OCI-LY7 (cell line): ENCODE measurements around the gene MRPS27. TPM values are rescaled to one million over a fixed set of nuclear protein-coding genes. Genes with fewer than 3 reads are reported as not detected.

Experiments used
- BruUV-seq: library from RNA; stranded (reverse); fragments of 400-500 nt; replicated peaks from 2 replicates; lab custom pipeline; 2021; lab: Mats Ljungman, UMichigan
- CTCF ChIA-PET: fragments of 300-600 bp; sonication (Branson Sonifier 250); formaldehyde crosslinking; loops from one replicate; lab custom pipeline; 2022; ENCODE audit warnings: antibody characterized with exemption; ENCODE audit not compliant: unreplicated experiment; lab: Charles Lee
- POLR2A ChIA-PET: fragments of 300-600 bp; sonication (Branson Sonifier 250); formaldehyde crosslinking; loops from one replicate; lab custom pipeline; 2022; ENCODE audit warnings: antibody characterized with exemption; lab: Charles Lee
- DNase-seq: peaks from one replicate; pipeline ENCODE4 v3.0.0-alpha.2; 2015; ENCODE audit warnings: low spot score
- H2AFZ ChIP-seq: fragments of 200-600 bp; sonication (generic), shearing (Covaris generic); 2 replicates; pipeline ENCODE4 v1.6.1; 2014; ENCODE audit warnings: mild to moderate bottlenecking, antibody characterized with exemption, low read length, moderate library complexity
- H3K27ac ChIP-seq: fragments of 200-600 bp; sonication (generic); 2 replicates; pipeline ENCODE4 v1.5.1; 2014; ENCODE audit warnings: mixed run types, low read depth, mild to moderate bottlenecking, moderate library complexity, low read length, inconsistent platforms; ENCODE audit not compliant: poor library complexity, severe bottlenecking
- H3K36me3 ChIP-seq: fragments of 200-600 bp; sonication (generic); 2 replicates; pipeline ENCODE4 v1.6.1; 2014; ENCODE audit warnings: mild to moderate bottlenecking, antibody characterized with exemption, low read length, moderate library complexity, mixed read lengths; ENCODE audit not compliant: insufficient read depth
- H3K4me1 ChIP-seq: fragments of 200-600 bp; sonication (generic); 2 replicates; pipeline ENCODE4 v1.5.1; 2014; ENCODE audit warnings: mild to moderate bottlenecking, low read length; ENCODE audit not compliant: insufficient read depth, poor library complexity, severe bottlenecking
- H3K4me2 ChIP-seq: fragments of 200-600 bp; sonication (generic); 2 replicates; pipeline ENCODE4 v1.6.1; 2014; ENCODE audit warnings: mild to moderate bottlenecking, low read length
- H3K4me3 ChIP-seq: fragments of 200-600 bp; sonication (generic); 2 replicates; pipeline ENCODE4 v1.5.1; 2014; ENCODE audit warnings: mild to moderate bottlenecking, low read depth, low read length; ENCODE audit not compliant: poor library complexity, severe bottlenecking
- H3K79me2 ChIP-seq: fragments of 200-600 bp; sonication (generic); 2 replicates; pipeline ENCODE4 v1.6.1; 2016; ENCODE audit warnings: low read depth, mild to moderate bottlenecking, low read length, moderate library complexity, mixed read lengths; ENCODE audit not compliant: insufficient read depth
- H3K9me2 ChIP-seq: fragments of 200-600 bp; sonication (generic); 2 replicates; pipeline ENCODE4 v1.6.1; 2016; ENCODE audit warnings: mild to moderate bottlenecking, low read length, mixed read lengths; ENCODE audit not compliant: insufficient read depth
- H3K9me3 ChIP-seq: fragments of 200-600 bp; sonication (generic); 2 replicates; pipeline ENCODE4 v1.6.1; 2014; ENCODE audit warnings: mild to moderate bottlenecking, mixed run types, low read length, mixed read lengths
- H4K20me1 ChIP-seq: fragments of 200-600 bp; sonication (generic); 2 replicates; pipeline ENCODE4 v1.6.1; 2014; ENCODE audit warnings: mild to moderate bottlenecking, antibody characterized with exemption, low read length, moderate library complexity, mixed read lengths; ENCODE audit not compliant: insufficient read depth
- CTCF ChIP-seq: fragments of 200-600 bp; sonication (generic); conservative IDR thresholded peaks from 2 replicates; pipeline ENCODE4 v1.5.1; 2014; ENCODE audit warnings: mild to moderate bottlenecking, antibody characterized with exemption, low read length, moderate library complexity, mixed read lengths
- EZH2phosphoT487 ChIP-seq: fragments of 200-600 bp; sonication (generic); IDR thresholded peaks from 2 replicates; pipeline ENCODE4 v1.6.1; 2018; ENCODE audit warnings: low read depth, borderline replicate concordance, mild to moderate bottlenecking, mixed run types, antibody characterized with exemption, low read length, moderate library complexity, mixed read lengths
- intact Hi-C: fragments of 100-400 bp; cut with micrococcal nuclease; formaldehyde crosslinking; loops from one replicate; pipeline ENCODE4 v1.10.0; 2022; ENCODE audit not compliant: unreplicated experiment
- total RNA-seq, 2 experiments: library from RNA; depleted of rRNA in 1 of 2; stranded (reverse); fragments of >200 nt in 1 of 2; shearing (Covaris generic) in 1 of 2; gene quantifications; 2 replicates each; pipeline ENCODE4 v1.2.3, GENCODE V29; 2014 to 2022

The MRPS27 gene
- total RNA-seq, 2 experiments from 2014 or later: 62.6 to 70.9 TPM

GRCh38 chr5:72268260-72268659, 51.8 kb downstream of the MRPS27 start:
- no peak overlapping the region for H3K4me2 ChIP-seq
- BruUV-seq: no TSS peak
- POLR2A ChIA-PET: interaction anchor here (0.5 to 1.1 kb wide), 2 partner anchors 31 to 69 kb away, joined by 3 to 4 read pairs; no protein-coding TSS in a partner anchor
- H3K9me2 ChIP-seq: no peaks in the 10 kb centered on the region
- H2AFZ ChIP-seq: no peak overlapping the region
- H3K27ac ChIP-seq: no peak overlapping the region
- peaks cover 39% of the 10 kb centered on the region; the same call in 1 of the 2 replicates for H3K79me2 ChIP-seq
- H3K9me3 ChIP-seq: no peaks in the 10 kb centered on the region
- CTCF ChIA-PET: no interaction called here
- no peaks in the 10 kb centered on the region for H3K4me1 ChIP-seq
- no peak for DNase-seq
- H4K20me1 ChIP-seq: peaks cover 9% of the 10 kb centered on the region; the same call in 1 of the 2 replicates
- intact Hi-C loops: no loop called here
- peaks cover 81% of the 10 kb centered on the region for H3K36me3 ChIP-seq
- no peak overlapping the region for H3K4me3 ChIP-seq
- TF ChIP-seq EZH2phosphoT487: no peak
- no peak for TF ChIP-seq CTCF

- DNase-seq: no peak
- ChIA-PET CTCF (no interaction called here), POLR2A (interaction anchor here (1.1 kb wide), 1 partner anchor 31 kb away, joined by 4 read pairs; no protein-coding TSS in a partner anchor)
- TF ChIP-seq CTCF (no peak), EZH2phosphoT487 (no peak)
- Histone ChIP-seq H3K9me2 (no peaks in the 10 kb centered on the region), H3K36me3 (peaks cover 78% of the 10 kb centered on the region), H3K9me3 (no peaks in the 10 kb centered on the region), H3K4me3 (no peak overlapping the region), H4K20me1 (peaks cover 9% of the 10 kb centered on the region; the same call in 1 of the 2 replicates), H3K27ac (no peak overlapping the region), H3K4me1 (no peaks in the 10 kb centered on the region), H3K79me2 (peaks cover 37% of the 10 kb centered on the region; the same call in 1 of the 2 replicates), H2AFZ (no peak overlapping the region), H3K4me2 (no peak overlapping the region)
- BruUV-seq: no TSS peak
- intact Hi-C loops: no loop called here
These were observed 52.4 kb downstream of the MRPS27 start for GRCh38 chr5:72267685-72268084.

- no peak for DNase-seq
- intact Hi-C loops: no loop called here
- Histone ChIP-seq H3K36me3 (peaks cover 73% of the 10 kb centered on the region), H3K79me2 (peaks cover 37% of the 10 kb centered on the region; the same call in 1 of the 2 replicates), H3K27ac (no peak overlapping the region), H2AFZ (no peak overlapping the region), H3K4me3 (no peak overlapping the region), H3K4me2 (no peak overlapping the region), H4K20me1 (peaks cover 9% of the 10 kb centered on the region; the same call in 1 of the 2 replicates), H3K9me3 (no peaks in the 10 kb centered on the region), H3K4me1 (no peaks in the 10 kb centered on the region), H3K9me2 (no peaks in the 10 kb centered on the region)
- TF ChIP-seq CTCF (no peak), EZH2phosphoT487 (no peak)
- CTCF ChIA-PET: no interaction called here
- no TSS peak for BruUV-seq
- POLR2A ChIA-PET: no interaction called here
These were observed 53.2 kb downstream of the MRPS27 start for GRCh38 chr5:72266862-72267261.
